ENCODE data around the gene TMEM161A.
"Not testable (repeated sequence)": the region's sequence is repeated elsewhere in the genome, so short reads cannot be mapped to it uniquely, and the experiment has no call there.

Gene TMEM161A

GRCh38 chr19:19138109-19138981, at the start of gene TMEM161A:
Gene TMEM161A (minus strand): TSS chr19:19138478. CDS start chr19:19138428, 50 bp downstream.
- DNase-seq (ENCODE audit: low read depth in 2 of 2): peak; percentile 89 to 92

GRCh38 chr19:19186742-19187141, 48.5 kb upstream of the TMEM161A start:
- no peak for DNase-seq (ENCODE audit: low read depth in 2 of 2)

DNA sequence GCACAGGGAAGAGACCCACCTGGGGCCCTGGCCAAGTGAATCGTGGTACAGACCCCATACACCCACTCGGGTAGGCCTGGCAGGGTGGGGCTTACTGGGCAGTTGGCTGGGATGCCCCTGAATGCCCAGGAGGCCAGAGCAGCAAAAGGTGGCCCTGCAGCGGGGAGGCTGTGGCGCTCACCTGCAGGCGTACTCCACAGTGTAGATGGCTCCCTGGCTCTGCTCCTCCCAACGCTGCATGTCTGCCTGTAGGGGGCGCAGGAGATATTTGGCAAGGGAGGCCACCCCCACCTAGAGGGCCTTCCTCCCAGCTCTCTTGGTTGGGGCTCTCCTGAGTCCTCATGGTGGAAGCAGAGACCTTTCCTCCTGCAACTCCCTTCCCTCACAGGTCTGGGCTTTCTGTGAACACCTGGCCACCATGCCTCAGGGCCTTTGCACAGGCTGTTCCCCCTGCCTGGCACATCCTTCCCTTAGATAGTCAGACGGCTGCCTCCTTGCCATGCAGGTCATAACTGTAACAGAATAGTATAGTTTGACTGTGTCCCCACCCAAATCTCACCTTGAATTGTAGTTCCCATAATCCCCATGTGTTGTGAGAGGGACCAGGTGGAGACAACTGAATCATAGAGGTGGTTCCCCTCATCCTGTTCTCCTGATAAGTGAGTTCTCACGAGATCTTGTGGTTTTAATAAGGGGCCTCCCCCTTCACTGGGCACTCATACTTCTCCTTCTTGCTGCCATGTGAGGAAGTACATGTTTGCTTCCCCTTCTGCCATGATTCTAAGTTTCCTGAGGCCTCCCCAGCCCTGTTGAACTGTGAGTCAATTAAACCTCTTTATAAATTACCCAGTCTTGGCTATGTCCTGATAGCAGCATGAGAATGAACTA, 47.8 kb upstream of the TMEM161A start:
- peak; percentile 37 to 57 for DNase-seq (ENCODE audit: low read depth in 2 of 2)

GRCh38 chr19:19181488-19181998, 43.3 kb upstream of the TMEM161A start:
- no peak for DNase-seq (ENCODE audit: low read depth in 2 of 2)

GRCh38 chr19:19179548-19180441, 41.5 kb upstream of the TMEM161A start:
- no peak for DNase-seq (ENCODE audit: low read depth in 2 of 2)

- DNase-seq (ENCODE audit: low read depth in 2 of 2): no peak
Measured at GRCh38 chr19:19176950-19177349, 38.7 kb upstream of the TMEM161A start.

DNA sequence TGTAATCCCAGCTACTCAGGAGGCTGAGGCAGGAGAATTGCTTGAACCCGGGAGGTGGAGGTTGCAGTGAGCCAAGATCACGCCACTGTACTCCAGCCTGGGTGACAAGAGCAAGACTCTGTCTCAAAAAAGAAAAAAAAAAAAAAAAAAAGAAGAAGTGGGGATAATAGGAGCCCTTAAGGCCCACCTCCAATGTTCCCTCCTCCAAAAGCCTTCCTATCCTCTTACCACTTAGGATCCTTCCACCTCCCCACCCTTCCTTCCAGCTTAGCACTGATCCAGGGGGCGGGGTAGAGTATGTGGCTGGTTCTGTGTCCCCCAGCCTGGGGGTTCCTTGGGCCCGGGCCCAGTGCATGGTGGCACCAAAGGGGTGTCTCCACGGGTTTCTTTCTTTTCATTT, 35.0 kb upstream of the TMEM161A start:
- DNase-seq (ENCODE audit: low read depth in 2 of 2): not testable (repeated sequence)

DNA sequence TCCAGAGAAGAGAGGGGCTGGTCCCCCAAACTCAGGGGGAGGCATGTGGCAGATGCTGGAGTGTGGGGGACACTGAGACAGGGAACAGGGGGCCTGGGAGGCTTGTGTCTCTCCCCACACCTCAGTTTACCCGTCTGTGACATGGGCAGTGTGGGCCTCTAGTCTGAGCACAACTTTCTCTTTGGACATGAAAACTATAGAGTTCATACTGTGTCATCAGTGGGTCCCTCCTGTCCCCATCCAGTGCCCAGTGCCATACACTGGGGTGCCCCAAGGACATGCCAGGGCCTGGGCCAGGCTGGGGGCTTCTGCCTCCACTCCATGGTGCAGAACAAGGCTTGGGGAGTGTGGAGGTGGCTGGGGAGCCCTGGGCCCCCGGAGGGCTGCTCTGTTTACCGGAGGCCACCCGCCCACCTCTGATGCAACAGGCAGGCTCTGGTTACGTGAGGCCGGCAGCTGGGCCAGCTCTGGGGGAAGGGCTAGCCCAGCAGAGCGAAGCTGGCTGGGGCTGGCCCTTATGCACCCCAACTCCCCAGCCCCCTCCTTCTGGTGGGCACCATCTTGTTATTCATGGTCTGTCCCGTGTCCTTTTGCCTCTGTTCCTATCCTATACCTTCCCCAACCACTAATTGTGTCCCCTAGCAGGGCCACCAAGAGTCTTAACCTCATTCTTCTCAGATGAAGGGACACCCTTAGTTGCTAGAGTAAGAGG, 33.7 kb upstream of the TMEM161A start:
- no peak for DNase-seq (ENCODE audit: low read depth in 2 of 2)

GRCh38 chr19:19170873-19171672, 32.8 kb upstream of the TMEM161A start:
- no peak for DNase-seq (ENCODE audit: low read depth in 2 of 2)

DNA sequence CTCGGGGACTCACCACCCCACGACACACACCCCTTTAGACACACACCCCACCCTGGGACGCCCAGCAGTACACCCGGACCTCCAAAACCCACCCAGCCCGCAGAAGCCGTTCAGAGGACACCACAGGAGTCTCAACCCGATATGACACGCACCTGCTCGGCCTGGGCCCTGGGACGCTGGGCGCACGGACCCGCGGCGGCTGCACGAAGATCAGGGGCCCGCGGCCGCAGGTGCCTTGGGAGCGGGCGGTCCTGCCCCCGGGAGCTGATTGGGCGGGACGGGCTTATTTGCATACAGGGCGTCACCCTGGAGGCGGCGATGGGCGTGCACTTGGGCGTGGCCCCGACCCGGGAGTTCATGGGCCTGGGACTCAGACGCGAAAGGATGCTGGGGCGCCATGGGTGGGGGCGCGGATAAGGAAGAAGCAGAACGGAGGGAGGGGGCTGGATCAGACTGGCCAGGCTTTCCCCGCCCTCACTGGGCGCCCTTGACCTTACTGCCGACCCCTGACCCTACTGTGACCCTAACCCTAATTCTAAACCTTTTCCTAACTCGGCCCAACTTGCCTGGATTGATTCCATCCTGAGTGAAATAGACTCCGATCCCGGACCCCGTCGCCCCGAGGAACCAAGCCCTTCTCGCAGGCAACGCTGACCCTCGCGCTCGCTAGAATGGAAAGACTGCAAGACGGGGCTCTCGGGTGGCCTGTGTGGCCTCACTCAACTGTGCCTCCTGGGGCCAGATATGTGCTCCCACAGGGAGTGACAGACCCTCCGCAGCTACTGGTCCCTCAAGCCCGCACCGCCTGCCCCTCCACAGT, 32.0 kb upstream of the TMEM161A start, which contains the start of gene MEF2B:
MEF2B (minus strand) TSS at position 211 of the 820 bp plus-strand sequence. CDS start 19,528 bp downstream, outside the sequence.
- DNase-seq (ENCODE audit: low read depth in 2 of 2): peak; percentile 63 to 73

DNA sequence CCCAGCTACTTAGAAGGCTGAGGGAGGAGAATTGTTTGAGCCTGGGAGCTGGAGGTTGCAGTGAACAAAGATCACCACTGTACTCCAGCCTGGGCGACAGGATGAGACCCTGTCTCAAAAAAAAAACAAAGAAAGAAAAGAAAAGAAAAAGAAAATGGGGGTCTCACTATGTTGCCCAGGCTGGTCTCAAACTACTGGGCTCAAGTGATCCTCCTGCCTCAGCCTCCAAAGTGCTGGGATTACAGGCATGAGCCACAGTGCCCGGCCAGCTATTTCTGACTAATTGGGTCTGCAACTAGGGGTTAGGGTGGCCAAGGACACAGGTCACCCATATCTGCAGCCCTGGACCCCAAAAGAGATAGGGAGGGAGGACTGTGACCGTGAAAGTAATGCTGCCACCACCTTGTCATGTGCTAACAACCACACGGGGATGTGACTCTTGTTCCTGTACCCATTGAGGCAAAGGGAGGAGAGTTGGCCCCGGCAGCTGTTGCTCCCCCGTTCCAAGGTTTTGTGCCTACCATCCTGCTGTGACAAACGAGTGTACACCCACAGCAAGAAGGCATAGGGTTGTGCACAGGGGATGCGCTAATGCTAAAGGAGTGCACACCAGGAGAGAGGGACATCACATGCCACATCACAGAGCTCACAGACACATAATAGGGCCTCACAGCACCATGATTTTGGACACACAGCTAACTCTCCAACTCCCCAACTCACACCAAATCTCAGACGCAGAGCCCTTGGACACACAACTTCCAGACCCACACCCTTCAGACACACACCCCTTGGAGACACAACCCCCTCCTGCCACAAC, 31.2 kb upstream of the TMEM161A start:
- no peak for DNase-seq (ENCODE audit: low read depth in 2 of 2)

DNA sequence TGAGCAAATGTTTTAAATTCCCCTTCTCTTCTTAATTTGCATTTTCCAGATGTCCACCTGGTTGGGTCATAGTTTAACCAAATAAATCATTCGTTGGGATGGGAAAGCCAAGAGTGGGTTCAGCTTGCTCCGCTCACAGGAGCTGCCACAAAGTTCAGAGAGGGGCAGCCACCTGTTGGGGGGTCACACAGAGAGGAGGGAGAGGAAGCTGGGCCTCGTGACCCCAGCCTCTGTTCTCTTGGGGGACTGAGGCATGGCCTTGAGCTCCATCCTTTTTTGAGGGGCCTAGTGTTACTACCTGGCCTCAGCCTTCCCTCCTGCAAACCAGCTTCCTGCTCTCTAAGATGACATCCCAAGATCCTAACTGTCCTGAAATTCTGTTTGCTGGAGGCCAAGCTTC, 29.3 kb upstream of the TMEM161A start:
- no peak for DNase-seq (ENCODE audit: low read depth in 2 of 2)

DNA sequence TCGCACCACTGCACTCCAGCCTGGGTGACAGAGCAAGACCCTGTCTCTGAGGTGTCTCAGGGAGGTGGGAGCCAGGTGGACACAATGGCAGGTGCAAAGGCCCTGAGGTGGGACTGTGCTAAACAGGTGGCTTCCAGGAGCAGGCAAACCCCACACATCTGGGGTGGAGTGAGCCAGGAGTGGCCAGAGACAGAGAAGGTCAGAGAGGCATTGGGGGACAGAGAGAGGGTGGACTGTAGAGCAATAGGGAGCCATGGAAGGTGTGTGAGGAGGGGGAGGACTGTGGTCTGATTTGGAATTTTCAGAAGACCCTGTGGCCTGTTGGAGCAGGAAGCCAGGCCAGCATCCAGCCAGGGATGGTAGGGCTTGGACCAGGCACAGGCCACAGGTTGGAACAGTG, 27.1 kb upstream of the TMEM161A start:
- no peak for DNase-seq (ENCODE audit: low read depth in 2 of 2)

DNA sequence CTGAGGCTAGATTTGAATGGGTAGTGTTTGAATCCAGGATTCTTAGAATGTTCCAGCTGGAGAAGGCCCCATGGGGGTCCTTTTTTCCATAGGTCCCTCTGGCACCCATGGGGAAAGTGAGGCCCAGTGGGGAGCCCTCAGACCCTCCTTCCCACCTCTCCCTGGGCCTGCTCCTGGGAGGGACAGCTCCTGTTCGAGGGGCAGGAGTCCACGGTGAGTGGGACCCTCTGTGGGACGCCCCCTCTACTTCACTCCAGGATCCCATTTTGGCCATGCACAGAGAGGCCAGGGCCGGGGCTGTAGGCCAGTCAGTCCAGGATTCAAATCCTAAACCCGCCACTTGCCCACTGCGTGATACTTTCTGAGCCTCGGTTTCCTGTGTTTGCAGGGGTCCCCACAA, 24.2 kb upstream of the TMEM161A start:
- no peak for DNase-seq (ENCODE audit: low read depth in 2 of 2)

- DNase-seq (ENCODE audit: low read depth in 2 of 2): no peak
Measured at GRCh38 chr19:19160461-19161035, 22.3 kb upstream of the TMEM161A start.

GRCh38 chr19:19159534-19159933, 21.3 kb upstream of the TMEM161A start:
- no peak for DNase-seq (ENCODE audit: low read depth in 2 of 2)

DNA sequence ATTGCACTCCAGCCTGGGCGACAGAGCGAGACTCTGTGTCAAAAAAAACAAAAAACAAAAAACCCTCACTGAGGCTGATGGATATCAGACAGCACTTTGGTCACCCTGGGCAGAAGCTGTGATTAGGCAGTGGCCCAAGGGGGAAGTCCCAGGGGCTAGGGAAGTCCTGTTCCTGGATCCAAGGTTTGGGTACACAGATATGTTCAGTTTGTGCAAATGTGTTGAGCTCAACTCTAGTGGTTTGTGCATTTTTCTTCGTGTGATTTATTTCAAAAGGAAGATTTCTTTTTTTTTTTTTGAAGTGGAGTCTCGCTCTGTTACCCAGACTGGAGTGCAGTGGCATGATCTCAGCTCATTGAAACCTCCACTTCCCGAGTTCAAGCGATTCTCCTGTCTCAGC, 19.5 kb upstream of the TMEM161A start:
- DNase-seq (ENCODE audit: low read depth in 2 of 2): no peak
